GM19438 (cell line): ENCODE results near the gene TSPAN14.

Experiments used
- ATAC-seq: cut with Tn5 transposase; IDR thresholded peaks from one replicate; pipeline ENCODE4 v1.9.1; 2021; ENCODE audit warnings: low read depth; ENCODE audit not compliant: unreplicated experiment

TSPAN14 gene

DNA sequence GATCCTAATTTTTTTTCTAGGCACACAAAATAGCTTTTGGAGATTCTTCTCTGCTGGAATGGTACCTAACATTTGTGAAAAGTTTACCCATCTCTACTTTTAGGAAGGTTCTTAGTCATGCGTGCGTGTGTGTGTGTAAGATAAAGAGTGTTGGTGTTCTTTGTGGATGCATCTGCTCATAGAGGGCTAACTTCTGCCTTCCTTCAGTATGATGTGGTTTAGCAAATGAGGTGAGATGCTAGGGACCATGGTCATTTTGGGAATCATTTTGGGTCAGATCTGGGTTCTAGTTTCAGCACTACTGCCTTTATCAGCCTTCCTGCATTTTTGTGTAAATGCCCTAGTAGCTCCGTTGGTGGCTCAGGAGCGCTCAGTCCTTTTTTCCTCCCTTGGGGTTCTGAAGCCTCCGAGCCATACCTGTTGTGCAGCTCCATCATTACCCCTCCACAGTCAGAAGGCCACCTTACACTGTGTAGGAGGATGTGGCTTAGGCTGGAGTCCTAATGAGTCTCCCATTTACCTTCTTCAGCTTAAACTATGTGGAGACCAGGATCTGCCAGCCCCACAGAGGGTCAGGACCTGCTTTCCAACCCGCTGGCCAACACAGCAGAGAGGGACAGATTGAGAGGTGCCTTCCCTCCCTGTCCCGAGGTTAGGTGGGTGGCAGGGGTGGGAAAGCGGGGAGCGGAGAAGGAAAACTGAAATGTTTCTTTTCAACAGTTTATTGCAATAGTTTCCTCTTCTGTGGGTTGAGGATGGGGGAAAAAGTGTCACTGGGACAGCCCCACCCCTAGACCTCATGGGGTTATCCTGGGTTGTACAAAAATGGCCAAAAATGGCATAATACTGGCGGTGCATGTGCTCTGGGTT is 31.2 kb downstream of the TSPAN14 start:
- no peak for ATAC-seq

DNA sequence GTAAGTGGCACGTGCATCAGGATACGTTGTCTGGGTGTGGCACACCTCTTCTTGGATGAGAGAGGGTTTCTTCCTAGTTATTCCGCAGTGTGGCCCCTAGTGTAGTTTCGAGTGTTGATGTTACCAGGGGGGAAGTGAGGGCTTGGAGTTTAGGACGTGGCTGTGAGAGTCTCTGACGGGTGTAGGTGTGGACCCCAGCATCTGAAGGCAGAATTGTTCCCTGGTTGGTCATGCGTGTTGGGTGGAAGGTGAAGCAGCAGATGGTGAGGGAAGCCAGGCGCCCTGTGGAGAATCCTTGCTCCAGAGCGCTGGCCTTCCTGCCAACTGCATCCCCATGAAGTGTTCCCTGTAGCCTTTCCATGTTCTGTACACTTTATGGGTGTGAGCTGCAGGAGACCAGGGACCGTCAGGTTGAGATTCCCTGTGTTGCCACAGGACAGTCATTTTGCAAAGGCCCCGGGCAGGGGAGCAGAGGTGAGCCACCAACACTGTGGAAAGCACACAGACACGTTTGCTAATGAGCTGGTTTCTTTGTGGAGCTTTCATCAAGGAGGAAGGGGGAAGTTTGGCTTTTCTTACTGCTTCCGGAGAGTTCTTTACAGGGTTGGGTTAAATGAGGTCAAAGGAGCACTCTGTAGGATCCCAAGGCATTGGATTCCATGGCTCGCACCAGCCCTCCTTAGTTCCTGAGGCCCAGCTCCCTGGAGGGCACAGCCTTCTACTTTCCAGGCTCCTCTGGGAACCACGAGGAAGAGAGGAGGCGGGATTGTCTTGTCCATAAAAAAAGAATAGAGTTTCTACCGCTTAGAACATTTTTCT is 32.0 kb downstream of the TSPAN14 start:
- ATAC-seq, result no peak

DNA sequence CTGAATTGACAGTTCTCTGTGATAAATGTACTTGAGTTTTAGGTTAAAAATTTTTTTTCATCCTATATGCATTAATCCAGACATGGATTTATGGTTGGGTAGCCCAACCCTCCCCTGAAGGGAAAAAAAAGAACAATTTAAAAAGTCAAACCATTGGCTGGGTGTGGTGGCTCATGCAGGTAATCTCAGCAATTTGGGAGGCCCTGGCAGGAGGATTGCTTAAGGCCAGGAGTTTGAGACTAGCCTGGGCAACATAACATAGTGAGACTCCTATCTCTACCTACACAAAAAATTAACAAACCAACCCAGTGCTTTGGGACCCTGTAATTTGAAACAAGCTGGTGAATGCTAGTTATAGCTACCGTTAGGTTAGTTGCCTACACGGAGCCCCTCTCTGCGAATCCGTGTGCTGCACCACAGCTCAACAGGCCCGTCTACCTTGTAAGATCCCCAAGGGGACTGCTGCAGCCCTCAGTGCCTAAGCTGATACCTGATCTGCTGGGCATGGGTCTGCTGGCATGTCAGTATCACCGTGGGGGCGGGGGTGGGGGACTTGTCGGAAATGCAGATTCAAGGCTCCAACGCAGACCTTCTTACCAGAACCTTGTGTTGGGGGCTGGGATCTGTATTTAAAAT is 32.8 kb downstream of the TSPAN14 start:
- no peak for ATAC-seq

DNA sequence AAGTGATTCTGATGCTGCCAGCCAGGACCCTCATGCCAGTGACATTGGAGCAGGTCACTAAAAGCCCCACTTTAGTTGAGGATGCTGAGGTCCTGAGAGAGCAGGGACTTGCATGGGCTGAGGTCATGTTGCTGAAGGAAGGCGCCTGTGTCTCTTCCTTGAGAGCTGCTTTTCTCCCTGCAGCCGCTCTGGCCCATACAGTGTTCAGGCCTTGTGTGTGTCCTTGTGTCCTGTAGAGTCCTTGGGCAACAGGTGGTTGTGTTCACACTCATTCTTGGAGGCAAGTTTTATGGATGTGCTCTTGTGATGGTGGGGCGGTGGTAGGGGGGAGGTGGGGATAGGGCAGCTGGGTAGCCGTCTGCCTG is 33.3 kb downstream of the TSPAN14 start:
- no peak for ATAC-seq

DNA sequence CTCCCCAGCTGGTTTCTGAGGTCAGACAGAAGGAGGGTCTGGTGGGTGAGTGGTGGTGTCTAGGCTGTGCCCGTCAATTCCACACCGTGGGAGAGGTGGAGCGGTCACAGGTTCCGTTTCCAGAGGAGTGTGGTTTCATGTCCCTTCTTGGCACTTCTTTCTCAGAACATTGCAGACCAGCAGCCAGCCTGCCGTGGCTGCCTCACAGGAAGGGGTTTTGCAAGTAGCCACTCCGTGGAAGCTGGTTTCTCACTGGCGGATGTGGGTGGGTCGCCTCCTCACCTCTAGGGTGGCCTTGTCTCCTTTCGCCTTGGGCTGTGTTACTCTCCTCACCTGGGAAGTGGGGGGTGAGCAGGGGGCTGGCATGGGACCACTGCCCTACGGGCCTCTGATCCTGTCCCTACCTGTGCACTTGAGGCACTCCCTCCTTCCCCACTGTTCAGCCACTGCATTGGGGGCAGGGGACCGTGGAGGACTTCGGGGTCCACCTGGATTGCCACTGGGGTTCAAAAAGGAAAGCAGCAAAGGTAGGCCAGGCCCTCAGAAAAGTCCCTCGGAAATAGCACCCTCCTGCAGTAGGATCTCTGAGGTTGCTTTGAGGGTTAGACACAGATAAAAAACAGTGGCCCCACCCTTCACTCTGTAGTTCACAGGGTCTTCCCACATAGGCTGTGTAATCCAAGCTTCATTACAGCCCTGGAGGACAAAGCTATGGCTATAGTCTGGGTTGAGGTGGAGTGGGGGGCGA is 33.9 kb downstream of the TSPAN14 start:
- ATAC-seq, result no peak

DNA sequence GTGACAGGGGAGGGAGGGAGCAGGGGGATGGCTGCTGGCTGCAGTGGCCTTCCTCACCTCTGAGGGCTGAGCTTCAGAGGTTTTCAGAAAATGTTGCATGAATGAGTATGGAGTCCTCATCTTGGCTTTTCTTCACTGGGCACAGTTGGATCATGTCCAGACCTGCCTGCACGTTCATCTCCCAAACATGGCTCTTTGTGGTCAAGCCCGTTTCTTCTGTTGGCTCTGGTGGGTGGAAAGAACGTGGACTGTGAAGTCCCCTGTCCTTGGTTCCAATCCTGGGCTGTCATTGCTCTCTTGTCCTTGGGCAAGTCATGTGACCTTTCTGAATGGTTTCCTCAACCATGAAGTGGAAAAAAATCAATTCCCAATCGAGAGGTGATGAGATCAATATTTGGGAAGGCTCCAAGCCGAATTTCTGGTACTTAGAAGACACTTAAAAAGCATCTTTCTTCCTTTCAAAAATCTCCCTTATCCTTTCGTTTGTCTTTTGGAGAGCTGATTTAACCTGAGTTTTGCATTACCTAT is 34.5 kb downstream of the TSPAN14 start:
- ATAC-seq, result no peak

DNA sequence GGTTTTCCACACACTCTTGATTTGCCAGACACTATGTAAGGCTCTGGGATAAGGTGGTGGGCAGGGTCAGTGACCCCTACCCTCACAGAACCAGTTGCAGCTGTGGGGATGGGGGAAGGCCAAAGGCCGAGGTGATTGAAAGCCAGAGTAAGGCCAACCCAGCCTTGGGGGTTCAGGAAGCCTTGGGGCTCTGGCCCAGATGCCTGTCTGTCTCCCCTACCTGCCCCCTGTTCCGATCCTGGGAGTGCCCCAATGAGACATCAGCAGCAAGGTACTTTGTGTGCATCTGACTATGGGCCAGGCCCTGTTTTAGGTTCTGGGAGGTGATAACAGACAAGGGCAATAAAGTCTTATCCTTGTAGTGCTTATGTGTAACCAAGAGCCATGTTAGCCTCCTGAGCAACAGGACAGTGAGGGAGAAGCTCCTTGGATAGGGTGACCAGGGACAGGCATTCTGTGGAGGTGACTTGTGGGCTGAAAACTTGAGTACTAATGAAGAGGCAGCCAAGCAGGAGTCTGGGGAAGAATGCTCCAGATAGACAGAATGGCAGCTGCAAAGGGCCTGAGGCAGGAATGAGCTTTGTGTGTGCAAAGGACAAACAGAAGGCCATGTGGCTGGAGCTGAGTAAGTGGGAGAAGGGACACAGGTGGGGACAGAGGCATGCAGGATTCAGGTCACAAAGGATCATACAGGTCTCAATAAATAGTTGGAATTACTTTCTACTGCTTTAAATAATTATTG is 35.4 kb downstream of the TSPAN14 start:
- no peak for ATAC-seq

DNA sequence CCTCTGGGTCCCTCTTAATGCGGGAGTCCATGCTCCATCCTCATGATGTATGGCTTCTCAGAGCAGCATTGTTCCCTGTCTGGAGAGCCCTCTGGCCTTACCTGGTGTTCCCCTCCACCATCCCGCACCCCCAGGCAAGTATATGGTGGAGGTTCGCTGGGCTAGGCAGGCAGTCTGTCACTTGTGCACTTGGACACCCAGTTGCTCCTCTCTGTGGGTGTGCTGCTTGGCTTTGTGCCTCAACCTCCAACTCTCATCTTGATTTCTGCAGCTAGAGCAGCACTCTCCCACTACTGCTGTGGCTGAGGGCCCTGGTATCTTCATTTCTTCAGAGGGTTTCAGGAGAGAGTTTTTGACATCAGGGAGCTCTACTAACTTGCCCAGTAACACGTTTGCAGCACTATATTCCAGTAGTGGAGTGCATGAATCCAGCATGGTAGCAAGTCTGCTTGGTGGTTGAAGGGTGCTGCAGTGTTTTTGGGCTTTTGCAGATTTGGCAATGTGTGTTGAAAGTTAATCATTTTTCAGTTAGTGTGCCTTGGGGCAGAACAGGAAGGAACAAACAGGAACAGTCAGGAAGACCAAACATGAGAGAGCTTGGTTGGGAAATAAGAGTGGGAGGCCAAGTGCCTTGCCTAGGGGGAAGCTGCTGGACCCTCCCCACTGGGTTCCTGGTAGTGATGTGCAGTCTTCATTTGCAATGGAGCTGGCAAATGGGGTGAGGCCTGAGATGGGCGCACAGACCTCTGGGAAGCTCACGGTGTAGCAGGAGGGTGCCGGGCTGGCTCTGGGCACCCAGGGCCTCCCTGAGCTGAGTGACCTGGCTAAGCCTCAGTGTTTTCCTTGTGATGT is 37.4 kb downstream of the TSPAN14 start:
- no peak for ATAC-seq

DNA sequence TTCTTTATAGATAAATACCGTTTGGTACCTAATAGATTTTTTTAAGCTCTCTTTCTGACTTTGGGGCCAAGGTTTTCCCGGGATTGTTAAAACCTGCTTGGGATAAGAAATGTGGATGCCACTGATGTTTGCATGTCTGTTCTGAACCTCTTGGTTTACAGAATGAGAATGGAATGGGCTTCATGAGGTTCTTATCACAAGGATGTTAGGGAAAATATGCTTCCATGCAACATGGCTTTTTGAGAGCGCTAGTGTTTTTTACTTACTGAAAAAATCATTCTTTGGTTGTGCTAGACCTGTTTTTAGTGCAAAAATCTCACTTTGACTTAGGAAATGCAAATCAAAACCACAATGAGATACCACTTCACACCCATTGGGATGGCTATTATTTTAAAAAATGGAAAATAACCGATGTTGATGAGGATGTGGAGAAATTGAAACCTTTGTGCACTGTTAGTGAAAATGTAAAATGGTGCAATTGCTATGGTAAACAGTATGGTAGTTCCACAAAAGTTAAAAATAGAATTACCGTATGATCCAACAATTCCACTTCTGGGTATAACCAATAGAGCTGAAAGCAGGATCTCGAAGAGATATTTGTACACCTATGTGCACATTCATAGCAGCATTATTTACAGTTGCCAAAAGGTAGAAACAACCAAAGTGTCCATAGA is 38.9 kb downstream of the TSPAN14 start:
- ATAC-seq, result peak; percentile 33

DNA sequence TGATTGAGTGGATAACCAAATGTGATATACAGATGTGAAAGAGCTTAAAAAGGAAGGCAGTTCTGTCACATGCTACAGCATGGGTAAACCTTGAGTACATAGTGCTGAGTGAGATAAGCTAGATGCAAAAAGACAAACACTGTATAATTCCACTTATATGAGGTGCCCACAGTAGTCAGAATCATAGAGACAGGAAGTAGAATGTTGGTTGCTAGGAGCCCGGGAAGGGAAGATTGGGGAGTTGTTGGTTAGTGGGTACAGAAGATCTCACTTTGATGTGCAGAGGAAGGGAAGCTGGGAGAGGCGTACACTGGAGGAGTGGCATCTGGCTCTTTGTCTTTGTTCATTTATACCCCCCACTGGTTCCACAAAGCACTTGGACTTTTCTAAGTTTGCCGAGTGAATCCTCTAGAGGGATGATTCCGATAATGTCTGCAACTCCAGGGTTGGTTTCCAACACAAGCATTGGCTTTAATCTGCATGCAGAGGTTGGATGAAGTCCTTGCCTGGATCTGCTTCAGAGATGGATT is 39.5 kb downstream of the TSPAN14 start:
- peak; percentile 44 for ATAC-seq

DNA sequence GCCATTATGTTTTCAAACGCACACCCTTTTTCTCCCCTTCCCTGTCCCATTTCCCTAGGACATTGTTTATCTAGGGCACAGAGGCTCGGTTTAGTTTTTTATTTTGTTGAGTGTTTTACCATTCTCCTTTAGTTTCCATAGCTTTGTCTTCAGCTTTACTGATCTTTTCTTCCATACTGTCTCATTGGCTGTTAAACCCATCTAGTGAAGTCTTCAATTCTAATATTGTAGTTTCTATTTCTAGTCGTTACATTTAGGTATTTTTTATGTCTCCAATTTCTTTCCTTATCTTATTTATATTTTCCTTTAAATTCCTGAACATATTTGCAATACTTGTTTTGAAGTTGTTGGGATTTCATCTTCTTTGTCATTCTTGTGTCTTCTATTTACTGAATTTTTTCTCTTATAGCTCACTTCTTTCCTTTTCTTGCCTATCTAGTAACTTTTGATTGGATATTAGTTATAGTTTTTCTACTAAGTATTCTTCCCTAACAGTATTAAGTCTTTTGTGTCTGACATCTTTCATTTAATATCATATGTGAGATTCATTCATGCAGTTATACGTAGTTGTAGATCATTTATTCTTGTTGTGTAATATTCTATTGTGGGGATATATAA is 42.6 kb downstream of the TSPAN14 start:
- no peak for ATAC-seq

DNA sequence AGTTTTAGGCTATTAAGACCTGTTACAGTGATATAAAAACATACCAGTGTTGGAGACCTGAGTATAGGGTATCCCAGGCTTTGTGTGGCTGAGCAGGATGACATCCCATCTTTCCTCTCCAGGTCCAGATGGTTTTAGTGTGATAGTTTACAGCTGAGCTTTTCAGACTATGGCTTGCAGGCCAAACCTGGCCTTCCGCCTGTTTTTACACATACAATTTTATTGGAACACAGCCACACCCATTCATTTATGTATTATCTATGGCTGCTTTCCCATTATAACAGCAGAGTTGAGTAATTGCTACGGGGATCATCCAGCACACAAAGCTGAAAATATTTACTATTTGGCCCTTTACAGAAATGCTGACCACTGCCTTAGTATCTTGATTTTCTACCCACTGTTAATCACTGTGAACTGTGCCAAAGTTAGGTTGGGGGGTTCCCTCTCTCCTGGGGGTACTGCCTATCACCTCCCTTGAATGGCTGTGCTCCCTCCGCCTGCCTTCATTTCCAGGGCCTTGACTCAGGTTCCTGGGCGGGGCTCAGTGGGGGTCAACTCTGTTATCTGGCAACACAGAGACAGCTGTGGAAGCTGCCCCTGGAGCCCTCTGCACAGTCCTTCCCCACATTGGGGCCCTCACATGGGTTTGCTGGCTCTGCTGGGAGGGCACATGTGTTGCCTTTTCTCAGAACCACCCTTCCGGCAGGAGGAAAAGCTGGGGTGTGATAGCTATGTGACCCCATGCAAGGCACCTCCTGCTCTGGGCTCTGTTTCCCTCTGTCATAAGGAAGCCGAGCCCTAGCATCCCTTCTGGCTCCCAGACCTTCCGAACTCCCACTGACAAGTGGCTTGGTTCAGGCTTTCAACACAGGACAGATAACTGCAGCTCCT is 43.3 kb downstream of the TSPAN14 start:
- ATAC-seq, result no peak

DNA sequence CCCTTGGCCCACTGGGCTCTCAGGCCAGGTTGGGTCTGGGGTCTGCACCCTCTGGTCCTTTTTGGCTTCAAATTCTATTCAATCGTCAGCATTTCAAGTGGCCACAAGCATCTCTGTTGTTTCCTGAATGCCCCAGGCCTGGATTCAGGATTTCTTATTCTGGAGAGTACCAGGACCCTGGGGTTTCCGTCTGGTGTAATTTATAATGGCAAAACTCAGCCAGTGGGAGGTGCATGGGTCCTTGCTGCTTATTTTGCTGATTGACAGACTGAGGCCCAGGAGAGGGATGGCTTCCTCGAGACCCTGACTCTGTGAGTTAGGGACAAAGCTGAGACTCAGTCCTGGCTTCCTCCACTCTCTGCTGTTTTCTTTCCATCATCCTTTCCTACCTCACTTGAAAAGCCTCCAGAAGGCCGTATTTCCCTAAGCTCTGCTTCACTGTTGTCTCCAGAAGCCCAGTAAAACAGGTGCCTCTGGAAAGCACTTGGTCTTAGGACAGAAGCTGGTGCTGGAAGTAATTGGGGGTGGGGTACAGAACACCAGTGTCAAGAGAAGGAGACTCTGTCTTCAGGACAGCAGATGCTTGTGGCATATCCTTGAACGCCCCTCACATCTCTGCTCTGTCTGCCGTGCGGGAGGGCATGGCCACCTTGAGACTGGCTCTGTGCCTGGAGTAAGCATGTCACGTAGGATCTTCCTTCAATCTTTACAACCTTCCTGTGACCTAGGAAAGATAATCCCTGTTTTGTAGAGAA is 44.1 kb downstream of the TSPAN14 start:
- no peak for ATAC-seq

DNA sequence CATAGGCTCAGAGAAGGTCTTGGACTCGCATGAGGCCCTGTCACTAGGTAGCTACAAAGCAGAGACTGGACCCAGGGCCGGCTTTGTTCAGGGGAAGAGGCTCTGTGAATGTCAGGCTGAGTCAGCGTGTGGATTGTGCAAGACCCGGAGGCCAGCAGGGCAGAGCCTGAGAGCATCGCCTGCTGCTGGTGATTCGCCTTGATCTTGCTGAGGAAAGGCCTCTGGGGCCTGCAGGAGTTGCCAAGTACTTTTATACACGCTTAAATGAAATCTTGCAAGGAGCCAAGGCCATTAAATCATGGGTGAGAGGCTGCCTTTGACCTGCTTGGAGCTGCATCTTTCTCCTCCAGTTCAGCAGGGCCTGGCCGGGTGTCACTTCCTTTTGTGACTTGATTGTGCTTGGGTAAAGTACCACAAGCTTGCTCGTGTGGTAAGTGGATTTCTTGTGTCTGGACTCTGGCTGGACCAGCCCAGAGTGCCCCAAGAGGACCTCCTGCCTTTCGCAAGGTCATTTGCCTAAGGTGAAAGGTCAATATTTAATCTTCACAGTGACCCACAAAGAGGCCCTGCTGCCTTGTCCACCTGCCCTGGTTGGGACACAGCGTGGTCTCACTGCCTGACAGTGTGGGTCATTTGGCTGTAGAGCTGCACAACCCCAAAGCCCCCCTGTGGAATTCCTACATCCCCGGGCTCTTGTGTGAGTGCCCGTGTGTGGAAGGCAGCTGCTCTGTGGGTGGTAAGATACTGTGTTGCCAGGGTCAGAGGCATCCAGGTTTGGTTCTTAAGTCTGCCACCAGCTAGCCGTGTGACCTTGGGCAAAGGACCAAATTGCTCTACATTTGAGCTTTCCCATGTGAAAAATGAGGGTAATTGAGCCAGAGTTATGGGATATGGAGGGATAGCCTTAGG is 45.0 kb downstream of the TSPAN14 start:
- ATAC-seq, result no peak
